ENCODE measurements around the gene AGBL1. TPM values are rescaled to one million over a fixed set of nuclear protein-coding genes. Genes with fewer than 3 reads are reported as not detected.

Gene AGBL1
- total and polyA plus RNA-seq, 4 donors: not detected

GRCh38 chr15:86905625-86906256, 826.1 kb downstream of the AGBL1 start:
- 59% methylated on average over 3 of the region's 3 CpGs for WGBS
- no peaks in the 10 kb centered on the region for H3K4me1 ChIP-seq (ENCODE audit: control insufficient read depth in 4 of 4, insufficient read depth in 4 of 4, low read length in 3 of 4)
- no peak overlapping the region for H3K9ac ChIP-seq (ENCODE audit: low read depth in 1 of 2, low read length in 2 of 2)
- no peaks in the 10 kb centered on the region for H3K36me3 ChIP-seq (ENCODE audit: control insufficient read depth in 4 of 4, insufficient read depth in 3 of 4, low read depth in 1 of 4, low read length in 3 of 4)
- no peaks in the 10 kb centered on the region for H3K9me3 ChIP-seq (ENCODE audit: control insufficient read depth in 4 of 4, low read length in 3 of 4)
- H3K27me3 ChIP-seq (ENCODE audit: control insufficient read depth in 4 of 4, insufficient read depth in 4 of 4, low read length in 3 of 4): peaks cover 0 to 9% (median 0%) of the 10 kb centered on the region in 4 donors
- TF ChIP-seq SP1 (IDR thresholded peaks at IDR 0.05) (no peak), FOXA2 (IDR thresholded peaks at IDR 0.05) (no peak), REST (IDR thresholded peaks at IDR 0.05) (no peak), RXRA (IDR thresholded peaks at IDR 0.05) (no peak), HNF4G (IDR thresholded peaks at IDR 0.05) (no peak), EGR1 (IDR thresholded peaks at IDR 0.05; ENCODE audit: low read depth in 2 of 2) (no peak), RAD21 (IDR thresholded peaks at IDR 0.05) (no peak), JUND (IDR thresholded peaks at IDR 0.05) (no peak), NR2F2 (IDR thresholded peaks at IDR 0.05) (no peak)
- TF ChIP-seq, protein P1, sequence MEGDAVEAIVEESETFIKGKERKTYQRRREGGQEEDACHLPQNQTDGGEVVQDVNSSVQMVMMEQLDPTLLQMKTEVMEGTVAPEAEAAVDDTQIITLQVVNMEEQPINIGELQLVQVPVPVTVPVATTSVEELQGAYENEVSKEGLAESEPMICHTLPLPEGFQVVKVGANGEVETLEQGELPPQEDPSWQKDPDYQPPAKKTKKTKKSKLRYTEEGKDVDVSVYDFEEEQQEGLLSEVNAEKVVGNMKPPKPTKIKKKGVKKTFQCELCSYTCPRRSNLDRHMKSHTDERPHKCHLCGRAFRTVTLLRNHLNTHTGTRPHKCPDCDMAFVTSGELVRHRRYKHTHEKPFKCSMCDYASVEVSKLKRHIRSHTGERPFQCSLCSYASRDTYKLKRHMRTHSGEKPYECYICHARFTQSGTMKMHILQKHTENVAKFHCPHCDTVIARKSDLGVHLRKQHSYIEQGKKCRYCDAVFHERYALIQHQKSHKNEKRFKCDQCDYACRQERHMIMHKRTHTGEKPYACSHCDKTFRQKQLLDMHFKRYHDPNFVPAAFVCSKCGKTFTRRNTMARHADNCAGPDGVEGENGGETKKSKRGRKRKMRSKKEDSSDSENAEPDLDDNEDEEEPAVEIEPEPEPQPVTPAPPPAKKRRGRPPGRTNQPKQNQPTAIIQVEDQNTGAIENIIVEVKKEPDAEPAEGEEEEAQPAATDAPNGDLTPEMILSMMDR (IDR thresholded peaks at IDR 0.05; ENCODE audit: low read depth, low read length, missing input control): no peak
- DNase-seq (ENCODE audit: low spot score): no peak
- no peak overlapping the region for H3K4me3 ChIP-seq (ENCODE audit: low read depth in 1 of 3, low read length in 3 of 3)
- no peak overlapping the region for H3K27ac ChIP-seq (ENCODE audit: low read depth in 1 of 2, low read length in 2 of 2)

GRCh38 chr15:86906376-86906775, 826.7 kb downstream of the AGBL1 start:
- peaks cover 0 to 9% (median 0%) of the 10 kb centered on the region in 4 donors for H3K27me3 ChIP-seq (ENCODE audit: control insufficient read depth in 4 of 4, insufficient read depth in 4 of 4, low read length in 3 of 4)
- no peak overlapping the region for H3K27ac ChIP-seq (ENCODE audit: low read depth in 1 of 2, low read length in 2 of 2)
- whole genome bisulfite sequencing: 36% methylated on average over 2 of the region's 2 CpGs
- H3K9ac ChIP-seq (ENCODE audit: low read depth in 1 of 2, low read length in 2 of 2): no peak overlapping the region
- H3K9me3 ChIP-seq (ENCODE audit: control insufficient read depth in 4 of 4, low read length in 3 of 4): no peaks in the 10 kb centered on the region
- H3K36me3 ChIP-seq (ENCODE audit: control insufficient read depth in 4 of 4, insufficient read depth in 3 of 4, low read depth in 1 of 4, low read length in 3 of 4): no peaks in the 10 kb centered on the region
- no peak overlapping the region for H3K4me3 ChIP-seq (ENCODE audit: low read depth in 1 of 3, low read length in 3 of 3)
- TF ChIP-seq, protein P2, sequence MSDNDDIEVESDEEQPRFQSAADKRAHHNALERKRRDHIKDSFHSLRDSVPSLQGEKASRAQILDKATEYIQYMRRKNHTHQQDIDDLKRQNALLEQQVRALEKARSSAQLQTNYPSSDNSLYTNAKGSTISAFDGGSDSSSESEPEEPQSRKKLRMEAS (IDR thresholded peaks at IDR 0.05): no peak
- TF ChIP-seq HNF4G (IDR thresholded peaks at IDR 0.05) (no peak), FOXA1 (IDR thresholded peaks at IDR 0.05) (no peak)
- no peaks in the 10 kb centered on the region for H3K4me1 ChIP-seq (ENCODE audit: control insufficient read depth in 4 of 4, insufficient read depth in 4 of 4, low read length in 3 of 4)
- no peak for DNase-seq (ENCODE audit: low spot score)

- 68% methylated on average over 5 of the region's 5 CpGs for WGBS
- Histone ChIP-seq H3K4me3 (ENCODE audit: low read depth in 1 of 3, low read length in 3 of 3) (no peak overlapping the region), H3K27ac (ENCODE audit: low read depth in 1 of 2, low read length in 2 of 2) (no peak overlapping the region), H3K9ac (ENCODE audit: low read depth in 1 of 2, low read length in 2 of 2) (no peak overlapping the region), H3K27me3 (ENCODE audit: control insufficient read depth in 4 of 4, insufficient read depth in 4 of 4, low read length in 3 of 4) (peaks cover 0 to 4% (median 1%) of the 10 kb centered on the region in 4 donors), H3K4me1 (ENCODE audit: control insufficient read depth in 4 of 4, insufficient read depth in 4 of 4, low read length in 3 of 4) (no peaks in the 10 kb centered on the region), H3K36me3 (ENCODE audit: control insufficient read depth in 4 of 4, insufficient read depth in 3 of 4, low read depth in 1 of 4, low read length in 3 of 4) (no peaks in the 10 kb centered on the region), H3K9me3 (ENCODE audit: control insufficient read depth in 4 of 4, low read length in 3 of 4) (no peaks in the 10 kb centered on the region)
- no peak for DNase-seq (ENCODE audit: low spot score)
- TF ChIP-seq ZBTB33 (IDR thresholded peaks at IDR 0.05): no peak
- TF ChIP-seq, protein P3, sequence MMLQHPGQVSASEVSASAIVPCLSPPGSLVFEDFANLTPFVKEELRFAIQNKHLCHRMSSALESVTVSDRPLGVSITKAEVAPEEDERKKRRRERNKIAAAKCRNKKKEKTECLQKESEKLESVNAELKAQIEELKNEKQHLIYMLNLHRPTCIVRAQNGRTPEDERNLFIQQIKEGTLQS (IDR thresholded peaks at IDR 0.05): no peak
Measured at GRCh38 chr15:86911022-86911421, 831.4 kb downstream of the AGBL1 start.
